HL-60 (cell line): ENCODE data around the gene HEATR9.

Source experiments
- DNase-seq, 2 experiments: peaks; one replicate each; pipeline ENCODE4 v3.0.0-alpha.2; 2010 to 2020; ENCODE audit warnings: low read depth in 1 of 2, low spot score in 1 of 2
- H3K27ac ChIP-seq: fragments of 250-450 bp; sonication (Bioruptor Pico); replicated peaks from 2 replicates; pipeline ENCODE4 v1.5.1; 2020; ENCODE audit warnings: mild to moderate bottlenecking, moderate library complexity
- H3K27me3 ChIP-seq: fragments of 250-450 bp; sonication (Bioruptor Pico); 2 replicates; pipeline ENCODE4 v1.5.1; 2021; ENCODE audit warnings: mild to moderate bottlenecking, moderate library complexity; ENCODE audit not compliant: insufficient read depth, poor library complexity, severe bottlenecking
- H3K4me3 ChIP-seq: replicated peaks from 2 replicates; pipeline ENCODE4 v1.5.1; 2011; ENCODE audit warnings: mild to moderate bottlenecking, control low read depth, low read length; ENCODE audit not compliant: insufficient read depth
- CTCF ChIP-seq: IDR thresholded peaks from one replicate; pipeline ENCODE4 v1.5.1; 2011; ENCODE audit warnings: low read length, control low read depth, inconsistent platforms; ENCODE audit not compliant: insufficient read depth
- GABPA ChIP-seq: IDR thresholded peaks from 2 replicates; pipeline ENCODE4 v1.6.1; 2012; ENCODE audit warnings: low read depth
- POLR2AphosphoS5 ChIP-seq: IDR thresholded peaks from 2 replicates; pipeline ENCODE4 v1.6.1; 2012; ENCODE audit warnings: low read depth
- SPI1 ChIP-seq: IDR thresholded peaks from 2 replicates; pipeline ENCODE4 v1.6.1; 2012; ENCODE audit warnings: low read depth, mild to moderate bottlenecking, borderline replicate concordance
- TF ChIP-seq, protein P1 (sequence below): IDR thresholded peaks from 2 replicates; pipeline ENCODE4 v1.6.1; 2012; ENCODE audit warnings: low read depth; ENCODE audit not compliant: insufficient replicate concordance

The HEATR9 gene

GRCh38 chr17:35903451-35903850 is 34.8 kb upstream of the HEATR9 start:
- Histone ChIP-seq H3K27me3 (no peaks in the 10 kb centered on the region), H3K4me3 (no peak overlapping the region), H3K27ac (no peak overlapping the region)
- TF ChIP-seq GABPA = no peak
- no peak for DNase-seq

DNA sequence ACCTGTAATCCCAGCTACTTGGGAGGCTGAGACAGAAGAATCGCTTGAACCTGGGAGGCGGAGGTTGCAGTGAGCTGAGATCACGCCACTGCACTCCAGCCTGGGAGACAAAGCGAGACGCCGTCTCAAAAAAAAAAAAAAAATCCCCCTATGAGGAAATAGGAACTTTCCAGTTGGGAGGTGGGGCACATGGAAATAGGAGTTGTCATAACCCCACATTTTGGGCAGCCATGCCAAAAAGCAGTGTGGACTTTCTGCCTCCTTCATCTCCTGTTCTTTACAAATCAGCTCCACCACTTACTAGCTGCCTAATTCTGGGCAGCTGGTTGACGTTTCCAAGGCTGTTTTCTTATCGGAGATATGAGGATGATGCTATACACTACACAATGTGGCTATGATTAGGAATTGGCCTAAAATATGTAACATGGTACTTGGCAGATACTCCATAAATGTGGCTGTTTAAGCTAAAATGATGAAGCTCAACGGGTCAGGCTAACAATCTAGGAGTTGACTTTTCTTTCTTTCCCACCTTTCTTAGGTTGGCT is 33.0 kb upstream of the HEATR9 start:
- TF ChIP-seq, protein P1, sequence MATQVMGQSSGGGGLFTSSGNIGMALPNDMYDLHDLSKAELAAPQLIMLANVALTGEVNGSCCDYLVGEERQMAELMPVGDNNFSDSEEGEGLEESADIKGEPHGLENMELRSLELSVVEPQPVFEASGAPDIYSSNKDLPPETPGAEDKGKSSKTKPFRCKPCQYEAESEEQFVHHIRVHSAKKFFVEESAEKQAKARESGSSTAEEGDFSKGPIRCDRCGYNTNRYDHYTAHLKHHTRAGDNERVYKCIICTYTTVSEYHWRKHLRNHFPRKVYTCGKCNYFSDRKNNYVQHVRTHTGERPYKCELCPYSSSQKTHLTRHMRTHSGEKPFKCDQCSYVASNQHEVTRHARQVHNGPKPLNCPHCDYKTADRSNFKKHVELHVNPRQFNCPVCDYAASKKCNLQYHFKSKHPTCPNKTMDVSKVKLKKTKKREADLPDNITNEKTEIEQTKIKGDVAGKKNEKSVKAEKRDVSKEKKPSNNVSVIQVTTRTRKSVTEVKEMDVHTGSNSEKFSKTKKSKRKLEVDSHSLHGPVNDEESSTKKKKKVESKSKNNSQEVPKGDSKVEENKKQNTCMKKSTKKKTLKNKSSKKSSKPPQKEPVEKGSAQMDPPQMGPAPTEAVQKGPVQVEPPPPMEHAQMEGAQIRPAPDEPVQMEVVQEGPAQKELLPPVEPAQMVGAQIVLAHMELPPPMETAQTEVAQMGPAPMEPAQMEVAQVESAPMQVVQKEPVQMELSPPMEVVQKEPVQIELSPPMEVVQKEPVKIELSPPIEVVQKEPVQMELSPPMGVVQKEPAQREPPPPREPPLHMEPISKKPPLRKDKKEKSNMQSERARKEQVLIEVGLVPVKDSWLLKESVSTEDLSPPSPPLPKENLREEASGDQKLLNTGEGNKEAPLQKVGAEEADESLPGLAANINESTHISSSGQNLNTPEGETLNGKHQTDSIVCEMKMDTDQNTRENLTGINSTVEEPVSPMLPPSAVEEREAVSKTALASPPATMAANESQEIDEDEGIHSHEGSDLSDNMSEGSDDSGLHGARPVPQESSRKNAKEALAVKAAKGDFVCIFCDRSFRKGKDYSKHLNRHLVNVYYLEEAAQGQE = no peak
- TF ChIP-seq CTCF (no peak), SPI1 (no peak), GABPA (no peak), POLR2AphosphoS5 (no peak)
- Histone ChIP-seq H3K4me3 (no peak overlapping the region), H3K27ac (no peak overlapping the region), H3K27me3 (no peaks in the 10 kb centered on the region)
- DNase-seq = no peak

DNA sequence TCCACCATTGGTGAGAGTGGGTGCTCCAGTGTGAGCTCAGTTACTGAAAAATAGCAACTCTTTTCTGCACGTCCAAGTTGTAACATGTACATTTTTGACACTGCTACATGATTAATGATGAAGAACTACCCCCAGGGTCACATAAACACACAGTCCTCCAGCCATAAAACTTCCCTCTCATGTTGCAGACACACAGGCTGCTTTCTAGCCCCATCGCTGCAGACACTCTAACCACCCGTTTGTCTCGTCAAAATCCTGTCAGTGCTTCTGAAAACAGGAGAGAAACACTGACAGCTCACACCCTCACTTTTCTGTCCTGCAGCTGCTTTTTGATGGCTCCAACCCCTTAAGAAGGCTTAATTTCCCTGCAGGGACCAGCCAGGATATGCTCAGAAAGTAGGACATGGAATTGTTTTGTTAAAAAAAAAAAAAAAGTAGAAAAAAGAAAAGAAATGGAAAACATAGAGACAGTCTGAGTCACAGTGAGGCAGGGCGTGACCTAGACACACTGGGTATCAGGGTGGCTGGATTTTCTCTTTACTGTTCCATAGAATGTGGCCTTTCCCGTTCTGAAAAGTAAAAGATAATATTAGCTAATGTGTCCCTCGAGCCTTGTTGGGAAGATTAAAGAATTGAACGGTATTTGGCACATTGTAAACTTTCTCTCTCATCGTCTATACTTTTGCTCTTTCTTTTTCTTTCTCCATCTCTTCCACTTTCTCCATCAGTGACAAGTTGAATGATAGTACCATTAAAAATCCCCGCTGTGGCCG is 32.2 kb upstream of the HEATR9 start:
- no peak for TF ChIP-seq SPI1
- TF ChIP-seq, protein P1 = no peak
- TF ChIP-seq GABPA = no peak
- no peak for TF ChIP-seq CTCF
- TF ChIP-seq POLR2AphosphoS5 = no peak
- no peak for DNase-seq
- Histone ChIP-seq H3K27ac (no peak overlapping the region), H3K4me3 (no peak overlapping the region), H3K27me3 (no peaks in the 10 kb centered on the region)

DNA sequence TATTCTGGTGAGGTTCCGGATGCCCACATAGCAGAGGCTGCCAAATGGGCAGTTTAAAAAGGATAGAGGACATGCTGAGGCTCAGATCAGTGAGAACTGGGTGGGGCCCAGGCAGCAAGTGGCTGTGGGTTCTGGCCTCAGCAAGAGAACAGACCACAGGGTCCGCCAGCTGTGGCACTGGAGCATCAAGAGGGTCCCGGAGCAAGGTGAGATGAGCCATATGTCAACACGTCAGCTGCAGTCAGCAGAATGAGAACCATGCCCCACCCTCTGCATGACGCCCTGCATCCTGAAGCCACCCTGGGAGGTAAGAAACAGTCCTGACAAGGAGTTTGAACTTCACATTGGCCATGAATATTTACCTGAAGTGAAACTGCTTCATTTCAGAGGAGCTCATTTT is 31.6 kb upstream of the HEATR9 start:
- Histone ChIP-seq H3K27ac (no peak overlapping the region), H3K27me3 (no peaks in the 10 kb centered on the region), H3K4me3 (no peak overlapping the region)
- TF ChIP-seq, protein P1 = no peak
- no peak for TF ChIP-seq GABPA
- TF ChIP-seq CTCF = no peak
- TF ChIP-seq POLR2AphosphoS5 = no peak
- no peak for TF ChIP-seq SPI1
- DNase-seq = no peak
